PC-9 (cell line): ENCODE data around the gene PTPRD. TPM values are rescaled to one million over a fixed set of nuclear protein-coding genes. Genes with fewer than 3 reads are reported as not detected.

Experiments used
- BruUV-seq: library from RNA; stranded (reverse); fragments of 400-500 nt; replicated peaks from 2 replicates; lab custom pipeline; 2021; lab: Mats Ljungman, UMichigan
- CTCF ChIA-PET: fragments of 300-600 bp; sonication (Branson Sonifier 250); formaldehyde crosslinking; loops from one replicate; lab custom pipeline; 2022; ENCODE audit warnings: antibody characterized with exemption; lab: Charles Lee
- POLR2A ChIA-PET: fragments of 300-600 bp; sonication (Branson Sonifier 250); formaldehyde crosslinking; loops from one replicate; lab custom pipeline; 2022; ENCODE audit warnings: antibody characterized with exemption; ENCODE audit not compliant: unreplicated experiment; lab: Charles Lee
- DNase-seq, 2 experiments: peaks; one replicate each; pipeline versions ENCODE4 v3.0.0 to v3.0.0-alpha.2; 2015 to 2022; ENCODE audit warnings: mixed read lengths in 1 of 2
- H2AFZ ChIP-seq: fragments of 200-600 bp; sonication (generic); 2 replicates; pipeline ENCODE4 v1.8.1; 2017; ENCODE audit warnings: antibody characterized with exemption
- H3F3A ChIP-seq: fragments of 200-600 bp; sonication (generic); 2 replicates; pipeline ENCODE4 v1.8.1; 2017; ENCODE audit warnings: antibody characterized with exemption, mild to moderate bottlenecking, low read depth; ENCODE audit not compliant: insufficient read depth
- H3K27ac ChIP-seq: fragments of 200-600 bp; sonication (generic); 2 replicates; pipeline ENCODE4 v1.6.1; 2016; ENCODE audit warnings: mixed run types
- H3K27me3 ChIP-seq: fragments of 200-600 bp; sonication (generic); 2 replicates; pipeline ENCODE4 v1.6.1; 2016; ENCODE audit warnings: low read depth, mixed run types; ENCODE audit not compliant: insufficient read depth
- H3K36me3 ChIP-seq: fragments of 200-600 bp; sonication (generic); 2 replicates; pipeline ENCODE4 v1.6.1; 2016; ENCODE audit warnings: low read depth, mixed run types
- H3K4me1 ChIP-seq: fragments of 200-600 bp; sonication (generic); replicated peaks from 2 replicates; pipeline ENCODE4 v1.6.1; 2016; ENCODE audit warnings: mixed run types; ENCODE audit not compliant: insufficient read depth
- H3K4me2 ChIP-seq: fragments of 200-600 bp; sonication (generic); 2 replicates; pipeline ENCODE4 v1.6.1; 2017; ENCODE audit warnings: mixed run types
- H3K4me3 ChIP-seq: fragments of 200-600 bp; sonication (generic); 2 replicates; pipeline ENCODE4 v1.6.1; 2016; ENCODE audit warnings: mixed run types
- H3K79me2 ChIP-seq: fragments of 200-600 bp; sonication (generic); 2 replicates; pipeline ENCODE4 v1.6.1; 2017; ENCODE audit warnings: low read depth, mixed run types
- H3K9me2 ChIP-seq: fragments of 200-600 bp; sonication (generic); 2 replicates; pipeline ENCODE4 v1.8.1; 2017; ENCODE audit warnings: mild to moderate bottlenecking; ENCODE audit not compliant: insufficient read depth
- H3K9me3 ChIP-seq: fragments of 200-600 bp; sonication (generic); 2 replicates; pipeline ENCODE4 v1.8.1; 2016; ENCODE audit warnings: low read depth; ENCODE audit not compliant: insufficient read depth
- H4K20me1 ChIP-seq: fragments of 200-600 bp; sonication (generic); 2 replicates; pipeline ENCODE4 v1.8.1; 2017; ENCODE audit not compliant: insufficient read depth
- EZH2 ChIP-seq: fragments of 200-600 bp; sonication (generic); IDR thresholded peaks from 2 replicates; pipeline ENCODE4 v1.8.0; 2017; ENCODE audit warnings: antibody characterized with exemption, low read depth
- intact Hi-C: fragments of 100-400 bp; cut with micrococcal nuclease; formaldehyde crosslinking; loops from one replicate; pipeline ENCODE4 v1.10.0; 2022; ENCODE audit not compliant: unreplicated experiment
- total RNA-seq: library from RNA; stranded (reverse); gene quantifications from 2 replicates; pipeline ENCODE4 v1.2.3, GENCODE V29; 2021
- TF ChIP-seq, protein P1 (sequence below): fragments of 200-600 bp; sonication (generic); conservative IDR thresholded peaks from 2 replicates; pipeline ENCODE4 v1.6.1; 2017; ENCODE audit warnings: mixed run types, antibody characterized with exemption, mild to moderate bottlenecking, moderate library complexity

The PTPRD gene
- total RNA-seq, 1 experiment from 2014 or later: not detected

DNA sequence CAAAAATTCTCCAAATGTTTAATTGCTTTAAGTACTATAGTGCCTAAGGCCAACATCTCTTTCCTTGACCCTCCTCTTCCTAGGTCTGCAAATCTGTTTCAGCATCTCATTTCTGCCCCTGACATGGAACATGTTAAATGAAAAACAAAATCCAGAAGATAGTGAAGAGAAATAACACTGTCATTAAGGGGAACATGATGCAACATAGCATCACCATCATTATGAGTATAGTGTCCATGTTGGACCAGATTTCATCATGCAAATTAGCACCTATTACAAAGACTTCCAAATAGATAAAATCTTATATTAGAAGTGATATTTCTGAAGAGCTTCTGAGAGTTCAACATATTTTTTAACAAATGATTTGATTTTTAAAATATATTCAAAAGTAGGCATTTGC, 375.2 kb downstream of the PTPRD start:
- Histone ChIP-seq H2AFZ (no peak overlapping the region), H3K27ac (no peak overlapping the region), H3K9me3 (no peaks in the 10 kb centered on the region), H3K9me2 (no peaks in the 10 kb centered on the region), H3K36me3 (no peaks in the 10 kb centered on the region), H3K79me2 (no peaks in the 10 kb centered on the region), H3K27me3 (no peaks in the 10 kb centered on the region), H4K20me1 (no peaks in the 10 kb centered on the region), H3F3A (no peaks in the 10 kb centered on the region), H3K4me3 (no peak overlapping the region), H3K4me2 (no peak overlapping the region), H3K4me1 (no peaks in the 10 kb centered on the region)
- BruUV-seq: no TSS peak
- CTCF ChIA-PET: no interaction called here
- POLR2A ChIA-PET: no interaction called here
- TF ChIP-seq, protein P1, sequence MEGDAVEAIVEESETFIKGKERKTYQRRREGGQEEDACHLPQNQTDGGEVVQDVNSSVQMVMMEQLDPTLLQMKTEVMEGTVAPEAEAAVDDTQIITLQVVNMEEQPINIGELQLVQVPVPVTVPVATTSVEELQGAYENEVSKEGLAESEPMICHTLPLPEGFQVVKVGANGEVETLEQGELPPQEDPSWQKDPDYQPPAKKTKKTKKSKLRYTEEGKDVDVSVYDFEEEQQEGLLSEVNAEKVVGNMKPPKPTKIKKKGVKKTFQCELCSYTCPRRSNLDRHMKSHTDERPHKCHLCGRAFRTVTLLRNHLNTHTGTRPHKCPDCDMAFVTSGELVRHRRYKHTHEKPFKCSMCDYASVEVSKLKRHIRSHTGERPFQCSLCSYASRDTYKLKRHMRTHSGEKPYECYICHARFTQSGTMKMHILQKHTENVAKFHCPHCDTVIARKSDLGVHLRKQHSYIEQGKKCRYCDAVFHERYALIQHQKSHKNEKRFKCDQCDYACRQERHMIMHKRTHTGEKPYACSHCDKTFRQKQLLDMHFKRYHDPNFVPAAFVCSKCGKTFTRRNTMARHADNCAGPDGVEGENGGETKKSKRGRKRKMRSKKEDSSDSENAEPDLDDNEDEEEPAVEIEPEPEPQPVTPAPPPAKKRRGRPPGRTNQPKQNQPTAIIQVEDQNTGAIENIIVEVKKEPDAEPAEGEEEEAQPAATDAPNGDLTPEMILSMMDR: no peak
- no peak for TF ChIP-seq EZH2
- DNase-seq: no peak
- intact Hi-C loops: no loop called here

DNA sequence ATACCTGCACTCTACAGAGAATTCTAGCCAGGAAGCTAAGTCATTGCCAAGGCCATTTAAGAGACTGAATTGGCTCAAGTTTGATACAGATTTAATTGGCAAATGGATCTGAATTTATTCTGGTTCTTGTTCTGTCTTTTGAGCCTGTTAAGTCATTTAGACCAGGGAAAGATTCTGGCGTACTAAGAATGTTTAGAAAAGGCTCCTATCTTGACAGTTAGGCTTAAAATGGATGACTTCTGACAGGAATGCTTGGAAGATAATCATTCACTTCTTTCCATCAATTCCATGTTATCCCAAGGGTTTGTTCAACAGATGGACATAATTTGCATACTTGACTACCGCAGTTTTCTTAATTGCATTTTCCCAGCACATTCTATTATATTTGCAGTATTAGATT, 376.6 kb downstream of the PTPRD start:
- no peaks in the 10 kb centered on the region for H3F3A ChIP-seq
- H2AFZ ChIP-seq: no peak overlapping the region
- H3K4me1 ChIP-seq: no peaks in the 10 kb centered on the region
- no peaks in the 10 kb centered on the region for H3K79me2 ChIP-seq
- H3K9me3 ChIP-seq: no peaks in the 10 kb centered on the region
- POLR2A ChIA-PET: no interaction called here
- intact Hi-C loops: no loop called here
- no peak for TF ChIP-seq EZH2
- TF ChIP-seq, protein P1: no peak
- H4K20me1 ChIP-seq: no peaks in the 10 kb centered on the region
- H3K36me3 ChIP-seq: no peaks in the 10 kb centered on the region
- CTCF ChIA-PET: no interaction called here
- no TSS peak for BruUV-seq
- no peak overlapping the region for H3K4me3 ChIP-seq
- H3K9me2 ChIP-seq: no peaks in the 10 kb centered on the region
- no peaks in the 10 kb centered on the region for H3K27me3 ChIP-seq
- H3K4me2 ChIP-seq: no peak overlapping the region
- DNase-seq: no peak
- no peak overlapping the region for H3K27ac ChIP-seq

DNA sequence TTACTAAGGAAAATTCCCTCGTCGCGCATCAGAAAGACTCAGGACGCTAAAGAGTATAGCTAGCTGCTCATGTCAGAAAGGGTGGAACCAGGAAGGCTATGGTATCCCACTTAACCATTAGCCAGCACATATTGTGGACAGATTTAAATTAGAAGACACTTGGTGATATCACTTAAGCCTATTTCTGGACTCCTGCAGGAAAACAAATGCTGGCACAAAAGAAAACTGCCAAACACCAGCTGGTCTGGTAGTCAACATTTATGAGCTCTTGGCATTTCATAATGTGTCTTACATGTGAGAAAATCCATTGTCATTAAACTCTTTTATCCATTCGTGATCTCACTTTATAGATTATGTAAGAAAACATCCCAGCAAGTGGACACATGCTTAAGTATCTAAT, 377.4 kb downstream of the PTPRD start:
- Histone ChIP-seq H3K9me2 (no peaks in the 10 kb centered on the region), H3K4me1 (no peaks in the 10 kb centered on the region), H3K79me2 (no peaks in the 10 kb centered on the region), H3K27ac (no peak overlapping the region), H2AFZ (no peak overlapping the region), H3K9me3 (no peaks in the 10 kb centered on the region), H3F3A (no peaks in the 10 kb centered on the region), H3K27me3 (no peaks in the 10 kb centered on the region), H3K36me3 (no peaks in the 10 kb centered on the region), H4K20me1 (no peaks in the 10 kb centered on the region), H3K4me2 (no peak overlapping the region), H3K4me3 (no peak overlapping the region)
- ChIA-PET CTCF (no interaction called here), POLR2A (no interaction called here)
- no TSS peak for BruUV-seq
- TF ChIP-seq, protein P1: no peak
- TF ChIP-seq EZH2: no peak
- no peak for DNase-seq
- intact Hi-C loops: no loop called here
